ENCODE results near the gene TUBB1.

Gene TUBB1

DNA sequence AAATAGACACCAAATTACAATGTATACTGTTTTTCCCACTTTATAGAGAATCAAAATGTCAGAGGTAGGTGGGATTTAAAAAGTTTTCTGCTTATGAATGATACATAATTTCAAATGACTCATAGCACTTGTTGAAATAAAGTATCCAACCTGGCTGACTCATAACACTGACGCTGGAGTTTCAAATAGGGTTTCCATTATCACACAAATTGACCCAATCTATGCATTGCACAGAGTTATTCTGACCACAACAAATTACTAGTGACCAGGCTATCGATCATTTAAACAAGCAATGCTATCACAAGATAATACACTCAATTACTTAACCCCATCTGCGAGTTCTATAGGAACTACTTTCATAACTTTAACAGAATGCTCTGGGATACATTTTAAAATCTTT lies 55.2 kb downstream of the TUBB1 start:
- Histone ChIP-seq H3K27me3 (ENCODE audit: control insufficient read depth, insufficient read depth, low read length) (no peaks in the 10 kb centered on the region), H3K27ac (ENCODE audit: low read depth, low read length) (no peak overlapping the region), H3K4me3 (ENCODE audit: low read length) (no peak overlapping the region), H3K36me3 (ENCODE audit: control insufficient read depth, insufficient read depth, low read length) (no peaks in the 10 kb centered on the region), H3K9ac (ENCODE audit: low read length) (no peak overlapping the region), H3K4me1 (ENCODE audit: control insufficient read depth, insufficient read depth, low read length) (no peaks in the 10 kb centered on the region)

DNA sequence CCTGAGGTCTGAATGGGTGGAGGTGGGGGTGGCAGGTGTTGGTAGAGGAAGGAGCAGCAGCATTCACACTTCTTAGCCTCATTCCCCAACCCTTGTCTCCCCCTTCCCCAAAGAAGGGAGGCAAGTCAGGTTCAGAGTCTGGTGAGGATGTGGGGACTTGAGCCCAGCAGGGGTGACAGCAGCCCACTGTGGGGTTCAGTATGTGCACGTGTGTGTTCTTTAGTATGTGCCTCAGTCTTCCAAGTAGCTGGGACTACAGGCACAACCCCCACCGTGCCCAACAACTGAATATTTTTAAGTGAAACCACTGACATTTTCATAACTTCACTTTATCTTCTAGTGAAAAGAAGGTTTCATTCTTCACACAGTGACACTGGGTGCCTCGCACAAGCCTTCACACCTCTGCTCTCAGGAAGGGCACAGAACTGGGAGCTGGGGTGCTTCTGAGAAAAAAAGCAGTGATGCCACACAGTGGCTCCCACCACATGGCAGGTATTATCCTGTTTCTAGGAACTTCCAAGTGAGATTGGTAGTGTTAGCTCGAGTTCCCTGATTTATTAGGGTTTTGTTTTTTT lies 56.8 kb downstream of the TUBB1 start:
- no peak overlapping the region for H3K27ac ChIP-seq (ENCODE audit: low read depth, low read length)
- H3K4me1 ChIP-seq (ENCODE audit: control insufficient read depth, insufficient read depth, low read length) = no peaks in the 10 kb centered on the region
- no peaks in the 10 kb centered on the region for H3K27me3 ChIP-seq (ENCODE audit: control insufficient read depth, insufficient read depth, low read length)
- H3K9ac ChIP-seq (ENCODE audit: low read length) = no peak overlapping the region
- no peaks in the 10 kb centered on the region for H3K36me3 ChIP-seq (ENCODE audit: control insufficient read depth, insufficient read depth, low read length)
- no peak overlapping the region for H3K4me3 ChIP-seq (ENCODE audit: low read length)

All from rectal smooth muscle tissue (tissue), 1 donor.